ENCODE results near the gene TMEM91. TPM values are rescaled to one million over a fixed set of nuclear protein-coding genes. Genes with fewer than 3 reads are reported as not detected.

Gene TMEM91
- polyA plus RNA-seq, 1 donor from 2014 or later, result 24.4 TPM

- Histone ChIP-seq H3K9ac (ENCODE audit: low read length) (no peak overlapping the region), H3K36me3 (ENCODE audit: insufficient read depth, low read length) (no peaks in the 10 kb centered on the region)
Measured at GRCh38 chr19:41409288-41409687, 33.0 kb downstream of the TMEM91 start.

DNA sequence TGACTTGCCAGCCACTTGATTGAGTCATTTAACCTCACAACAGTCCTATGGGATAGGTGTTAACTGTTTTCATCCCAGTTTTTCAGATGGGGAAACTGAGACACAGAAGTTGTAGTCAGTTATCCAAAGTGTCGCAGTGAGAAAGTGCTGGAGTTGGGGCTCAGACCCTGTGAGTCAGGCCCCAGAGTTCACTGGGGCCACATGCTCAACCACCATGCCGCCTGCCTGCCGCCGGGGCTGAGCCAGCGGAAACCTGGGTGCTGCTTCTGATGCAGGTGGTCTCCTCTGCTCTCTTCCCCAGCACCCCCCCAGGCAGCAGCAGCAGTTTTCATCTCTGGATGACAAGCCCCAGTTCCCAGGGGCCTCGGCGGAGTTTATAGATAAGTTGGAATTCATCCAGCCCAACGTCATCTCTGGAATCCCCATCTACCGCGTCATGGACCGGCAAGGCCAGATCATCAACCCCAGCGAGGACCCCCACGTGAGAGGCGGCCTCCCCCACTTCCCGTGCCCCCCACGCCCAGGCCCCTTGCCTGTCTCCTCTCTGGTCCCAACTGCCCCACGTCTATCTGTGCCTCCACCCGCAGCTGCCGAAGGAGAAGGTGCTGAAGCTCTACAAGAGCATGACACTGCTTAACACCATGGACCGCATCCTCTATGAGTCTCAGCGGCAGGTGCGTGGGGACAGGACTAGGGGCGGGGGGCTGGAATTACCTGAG, 34.2 kb downstream of the TMEM91 start:
- H3K36me3 ChIP-seq (ENCODE audit: insufficient read depth, low read length), result no peaks in the 10 kb centered on the region
- no peaks in the 10 kb centered on the region for H4K20me1 ChIP-seq (ENCODE audit: insufficient read depth)
- no peaks in the 10 kb centered on the region for H3K27me3 ChIP-seq (ENCODE audit: insufficient read depth, low read depth, low read length)
- no peaks in the 10 kb centered on the region for H3K9me2 ChIP-seq (ENCODE audit: insufficient read depth, low read length)
- no peaks in the 10 kb centered on the region for H3F3A ChIP-seq (ENCODE audit: insufficient read depth, low read length, poor library complexity, severe bottlenecking)
- H2AFZ ChIP-seq (ENCODE audit: low read depth, low read length), result no peak overlapping the region
- no peak overlapping the region for H3K4me3 ChIP-seq (ENCODE audit: low read length)
- no peak overlapping the region for H3K27ac ChIP-seq (ENCODE audit: low read length)
- TF ChIP-seq SMC3 (conservative IDR thresholded peaks at IDR 0.05; ENCODE audit: poor library complexity) (no peak), POLR2AphosphoS5 (IDR thresholded peaks at IDR 0.05) (no peak), EP300 (conservative IDR thresholded peaks at IDR 0.05; ENCODE audit: poor library complexity, severe bottlenecking) (no peak), REST (IDR thresholded peaks at IDR 0.05; ENCODE audit: borderline replicate concordance) (no peak), RAD21 (conservative IDR thresholded peaks at IDR 0.05) (no peak), MXI1 (conservative IDR thresholded peaks at IDR 0.05; ENCODE audit: poor library complexity, severe bottlenecking) (no peak), EZH2 (IDR thresholded peaks at IDR 0.05; ENCODE audit: borderline replicate concordance, insufficient read depth, low read length, poor library complexity, severe bottlenecking) (no peak), TAF1 (IDR thresholded peaks at IDR 0.05; ENCODE audit: low read depth) (no peak)
- TF ChIP-seq, protein P1, sequence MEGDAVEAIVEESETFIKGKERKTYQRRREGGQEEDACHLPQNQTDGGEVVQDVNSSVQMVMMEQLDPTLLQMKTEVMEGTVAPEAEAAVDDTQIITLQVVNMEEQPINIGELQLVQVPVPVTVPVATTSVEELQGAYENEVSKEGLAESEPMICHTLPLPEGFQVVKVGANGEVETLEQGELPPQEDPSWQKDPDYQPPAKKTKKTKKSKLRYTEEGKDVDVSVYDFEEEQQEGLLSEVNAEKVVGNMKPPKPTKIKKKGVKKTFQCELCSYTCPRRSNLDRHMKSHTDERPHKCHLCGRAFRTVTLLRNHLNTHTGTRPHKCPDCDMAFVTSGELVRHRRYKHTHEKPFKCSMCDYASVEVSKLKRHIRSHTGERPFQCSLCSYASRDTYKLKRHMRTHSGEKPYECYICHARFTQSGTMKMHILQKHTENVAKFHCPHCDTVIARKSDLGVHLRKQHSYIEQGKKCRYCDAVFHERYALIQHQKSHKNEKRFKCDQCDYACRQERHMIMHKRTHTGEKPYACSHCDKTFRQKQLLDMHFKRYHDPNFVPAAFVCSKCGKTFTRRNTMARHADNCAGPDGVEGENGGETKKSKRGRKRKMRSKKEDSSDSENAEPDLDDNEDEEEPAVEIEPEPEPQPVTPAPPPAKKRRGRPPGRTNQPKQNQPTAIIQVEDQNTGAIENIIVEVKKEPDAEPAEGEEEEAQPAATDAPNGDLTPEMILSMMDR (IDR thresholded peaks at IDR 0.05; ENCODE audit: poor library complexity, severe bottlenecking), result no peak
- H3K79me2 ChIP-seq (replicated peaks; ENCODE audit: insufficient read depth, low read length), result no peaks in the 10 kb centered on the region
- H3K9ac ChIP-seq (ENCODE audit: low read length), result no peak overlapping the region
- no peaks in the 10 kb centered on the region for H3K9me3 ChIP-seq (ENCODE audit: low read length)
- no peak overlapping the region for H3K4me2 ChIP-seq (ENCODE audit: low read length)

More at GRCh38 chr19:41409288-41409687, 33.0 kb downstream of the TMEM91 start:
- H3K4me3 ChIP-seq (ENCODE audit: low read length), result no peak overlapping the region
- TF ChIP-seq REST (IDR thresholded peaks at IDR 0.05; ENCODE audit: borderline replicate concordance) (no peak), TAF1 (IDR thresholded peaks at IDR 0.05; ENCODE audit: low read depth) (no peak), POLR2AphosphoS5 (IDR thresholded peaks at IDR 0.05) (no peak)
- TF ChIP-seq, protein P1 (IDR thresholded peaks at IDR 0.05; ENCODE audit: poor library complexity, severe bottlenecking), result no peak
- H3K27me3 ChIP-seq (ENCODE audit: insufficient read depth, low read depth, low read length), result no peaks in the 10 kb centered on the region
- H3K79me2 ChIP-seq (replicated peaks; ENCODE audit: insufficient read depth, low read length), result no peaks in the 10 kb centered on the region
- H3K4me2 ChIP-seq (ENCODE audit: low read length), result no peak overlapping the region
- no peaks in the 10 kb centered on the region for H3K9me3 ChIP-seq (ENCODE audit: low read length)
- no peak overlapping the region for H2AFZ ChIP-seq (ENCODE audit: low read depth, low read length)
- no peak overlapping the region for H3K27ac ChIP-seq (ENCODE audit: low read length)
- H4K20me1 ChIP-seq (ENCODE audit: insufficient read depth), result no peaks in the 10 kb centered on the region
- H3K9me2 ChIP-seq (ENCODE audit: insufficient read depth, low read length), result no peaks in the 10 kb centered on the region
- H3F3A ChIP-seq (ENCODE audit: insufficient read depth, low read length, poor library complexity, severe bottlenecking), result no peaks in the 10 kb centered on the region

All from neural cell (in vitro differentiated cells).